COLO829 (cell line): ENCODE measurements around the gene ACCS.

Experiments
- DNase-seq: peaks from one replicate; pipeline ENCODE4 v3.0.0; 2012; ENCODE audit warnings: low spot score

The ACCS gene

GRCh38 chr11:44094260-44094868, 28.3 kb downstream of the ACCS start:
- peak; percentile 91 for DNase-seq

GRCh38 chr11:44095506-44096359, 29.7 kb downstream of the ACCS start, which contains the start of gene EXT2:
Gene EXT2, plus strand, starts transcription at chr11:44095678. Its CDS starts 12,035 bp downstream, at chr11:44107713.
- peak; percentile 92 for DNase-seq

- peak; percentile 39 for DNase-seq
Measured at GRCh38 chr11:44096360-44097185, 30.5 kb downstream of the ACCS start.

GRCh38 chr11:44097821-44098220, 31.8 kb downstream of the ACCS start:
- DNase-seq = no peak

DNA sequence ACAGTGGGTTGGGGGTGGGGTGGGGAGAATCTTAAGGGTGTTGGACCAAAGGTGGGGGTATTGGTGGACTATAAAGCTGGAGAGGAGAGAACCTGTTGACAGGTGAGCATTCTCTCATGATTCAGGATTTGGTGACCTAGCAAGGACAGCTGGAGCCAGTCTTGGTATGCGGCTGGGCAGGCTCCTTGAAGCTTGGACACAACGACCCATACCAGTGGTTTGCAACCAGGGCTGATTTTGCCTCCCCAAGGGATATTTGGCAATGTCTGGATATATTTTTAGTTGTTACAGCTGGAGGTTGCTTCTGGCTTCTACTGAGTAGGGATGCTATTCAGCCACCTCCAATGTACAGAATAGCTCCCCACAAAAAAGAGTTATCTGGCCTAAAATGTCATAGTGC, 35.0 kb downstream of the ACCS start:
- no peak for DNase-seq

GRCh38 chr11:44104481-44105294, 38.6 kb downstream of the ACCS start:
- no peak for DNase-seq

DNA sequence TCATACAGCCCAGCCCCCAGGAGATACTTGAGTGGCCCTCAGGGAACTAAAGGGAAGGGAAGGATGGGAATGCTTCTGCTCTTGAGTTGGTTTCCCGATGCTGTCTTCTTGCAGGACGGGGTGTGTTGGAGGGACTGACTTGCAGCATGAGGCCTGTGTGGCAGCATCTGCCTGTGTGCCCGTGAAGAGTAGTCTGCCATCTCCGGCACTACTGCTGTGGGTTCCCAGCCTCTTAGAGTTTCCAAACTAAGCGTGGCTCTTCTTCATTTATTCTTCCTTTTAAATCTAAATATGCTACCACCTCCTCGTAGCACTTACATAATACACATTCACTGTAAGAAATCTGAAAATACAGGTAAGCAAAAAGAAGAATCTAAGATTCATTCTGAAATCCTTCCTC, 42.2 kb downstream of the ACCS start:
- no peak for DNase-seq

- peak; percentile 71 for DNase-seq
Measured at GRCh38 chr11:44110231-44110679, 44.2 kb downstream of the ACCS start.

DNA sequence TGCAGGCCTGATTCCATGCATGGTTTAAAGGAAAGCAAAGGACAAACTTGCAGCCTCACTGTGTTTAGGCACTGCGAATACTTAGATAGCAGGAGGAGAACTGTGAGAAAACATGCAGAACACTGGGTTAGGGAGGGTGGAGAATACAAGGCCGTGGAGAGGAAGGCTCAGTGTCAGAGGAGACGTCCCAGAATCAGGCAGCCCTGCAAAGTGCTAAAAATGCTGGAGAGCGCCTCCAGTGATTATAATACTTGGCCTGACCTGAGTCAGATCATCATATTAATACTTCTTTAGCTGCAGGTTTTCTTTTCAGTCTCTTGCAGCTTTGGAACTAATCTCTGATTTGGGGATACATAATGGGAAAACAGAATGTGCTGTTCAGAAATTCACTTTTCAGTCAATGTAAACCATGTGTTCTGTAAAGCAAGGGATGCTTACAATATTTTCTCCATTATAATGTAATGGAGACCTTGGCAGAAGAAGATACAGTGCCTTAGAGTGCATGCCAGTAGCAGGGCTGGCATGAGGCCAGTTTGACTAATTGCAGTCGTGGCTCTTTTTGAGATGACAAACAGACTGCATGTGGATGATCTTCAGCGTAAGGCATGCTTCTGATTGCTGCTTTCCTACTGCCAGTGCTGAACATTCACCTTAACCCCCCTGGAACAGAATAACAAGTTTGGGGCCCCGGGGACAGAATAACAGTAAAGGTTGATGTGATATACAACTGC, 46.2 kb downstream of the ACCS start:
- no peak for DNase-seq

- no peak for DNase-seq
Measured at GRCh38 chr11:44113018-44113417, 46.9 kb downstream of the ACCS start.

- no peak for DNase-seq
Measured at GRCh38 chr11:44113572-44113971, 47.5 kb downstream of the ACCS start.

DNA sequence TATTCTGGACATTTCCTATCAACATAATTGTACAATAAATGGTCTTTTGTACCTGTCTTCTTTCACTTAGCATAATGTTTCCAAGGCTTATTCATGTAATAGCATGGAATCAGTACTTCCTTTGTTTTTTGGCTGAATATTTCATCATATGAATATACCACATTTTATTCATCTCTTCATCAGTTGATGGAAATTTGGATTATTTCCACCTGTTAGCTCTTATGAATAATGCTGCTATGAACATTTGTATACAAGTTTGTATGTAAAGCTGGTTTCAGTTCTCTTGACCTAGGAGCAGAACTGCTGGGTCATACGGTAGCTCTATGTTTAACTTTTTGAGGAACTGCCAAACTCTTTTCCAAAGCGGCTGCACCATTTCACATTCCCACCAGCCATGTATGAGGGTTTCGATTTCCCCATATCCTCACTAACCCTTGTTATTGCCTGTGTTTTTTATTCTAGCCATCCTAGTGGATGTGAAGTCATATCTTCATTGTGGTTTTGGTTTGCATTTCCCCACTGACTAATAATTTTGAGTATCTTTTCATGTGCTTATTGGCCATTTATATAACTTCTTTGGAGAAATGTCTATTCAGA, 50.3 kb downstream of the ACCS start:
- DNase-seq = peak; percentile 47

DNA sequence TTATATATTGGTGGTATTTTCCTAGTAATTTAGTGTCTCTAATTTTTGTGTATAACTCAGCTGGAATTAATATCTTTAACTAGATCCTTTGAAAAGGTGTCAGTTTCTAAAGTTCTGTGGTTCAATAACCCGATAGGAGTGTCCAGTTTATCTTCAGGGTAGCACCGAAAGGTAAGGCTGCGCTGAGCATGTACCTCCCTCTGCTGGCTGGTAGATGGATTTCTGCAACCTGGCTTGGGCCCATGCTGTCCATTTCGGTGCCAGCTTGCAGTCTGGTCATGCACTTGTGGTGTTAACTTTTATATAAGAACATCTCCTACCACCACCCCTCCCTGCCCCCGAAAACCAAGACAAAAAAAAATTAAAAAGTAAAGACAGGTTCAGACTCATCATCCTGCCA, 54.1 kb downstream of the ACCS start:
- DNase-seq = no peak

- no peak for DNase-seq
Measured at GRCh38 chr11:44125598-44125997, 59.5 kb downstream of the ACCS start.

GRCh38 chr11:44126304-44126703, 60.2 kb downstream of the ACCS start:
- no peak for DNase-seq

DNA sequence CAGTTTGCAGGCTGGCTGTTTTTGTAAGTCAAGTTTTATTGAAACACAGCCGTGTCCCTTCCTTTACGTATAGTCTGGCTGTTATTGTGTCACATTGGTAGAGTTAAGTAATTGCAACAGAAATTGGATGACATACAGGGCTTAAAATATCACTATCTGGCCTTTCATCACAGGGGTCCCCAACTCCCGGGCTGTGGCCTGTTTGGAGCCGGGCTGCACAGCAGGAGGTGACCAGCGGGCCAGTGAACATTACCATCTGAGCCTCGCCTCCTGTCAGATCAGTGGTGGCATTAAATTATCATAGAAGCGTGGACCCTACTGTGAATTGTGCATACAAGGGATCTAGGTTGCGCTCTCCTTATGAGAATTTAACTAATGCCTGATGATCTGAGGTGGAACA, 61.1 kb downstream of the ACCS start:
- no peak for DNase-seq

DNA sequence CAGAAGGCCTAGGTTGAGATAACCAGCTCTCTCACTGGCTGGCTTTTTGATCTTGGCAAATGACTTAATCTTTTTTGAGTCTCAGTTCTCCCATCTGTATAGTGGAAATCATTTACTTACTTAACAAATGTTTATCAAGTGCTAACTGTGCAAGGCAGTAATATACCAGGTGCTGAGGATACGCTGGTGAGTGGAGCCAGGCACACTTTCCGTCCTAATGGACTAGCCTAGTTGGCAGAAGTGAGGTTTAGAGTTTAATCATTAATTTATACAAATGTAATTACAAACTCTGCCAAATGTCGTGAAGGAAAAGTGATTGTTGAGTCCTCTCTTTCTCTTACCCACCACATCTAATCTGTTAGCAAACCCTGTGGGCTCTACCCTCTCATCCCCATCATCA, 62.7 kb downstream of the ACCS start:
- DNase-seq = no peak

- DNase-seq = no peak
Measured at GRCh38 chr11:44130751-44131150, 64.7 kb downstream of the ACCS start.

GRCh38 chr11:44133335-44133946, 67.4 kb downstream of the ACCS start:
- DNase-seq = peak; percentile 33
